ENCODE data around the gene UGGT2.

DNA sequence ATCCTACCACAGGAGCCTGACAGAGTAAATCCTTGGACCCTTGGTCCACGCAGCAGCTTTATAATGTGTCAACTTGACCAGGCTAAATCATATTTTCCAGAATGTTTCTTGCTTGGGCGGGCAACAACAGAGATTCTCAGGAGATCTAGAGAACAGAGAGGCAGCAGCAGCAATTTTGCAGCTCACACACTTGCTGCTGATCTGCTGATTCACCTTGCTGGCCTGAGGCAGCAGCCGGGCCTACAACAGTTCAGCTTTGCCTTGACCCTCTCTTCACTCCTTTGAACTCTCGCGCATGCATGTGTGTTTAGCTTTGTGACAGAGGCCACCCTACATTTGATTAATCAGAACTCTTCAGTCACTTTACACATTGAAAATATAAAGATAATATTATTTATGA lies 159.3 kb downstream of the UGGT2 start:
- TF ChIP-seq POLR2A (IDR thresholded peaks at IDR 0.05; ENCODE audit: insufficient read depth in 1 of 2, low read depth in 2 of 2, low read length in 2 of 2) (no peak), FOXJ3 (CRISPR knock-in tag; IDR thresholded peaks at IDR 0.05; ENCODE audit: borderline replicate concordance) (no peak), ZNF354B (CRISPR knock-in tag; IDR thresholded peaks at IDR 0.05) (no peak), ZKSCAN1 (IDR thresholded peaks at IDR 0.05; ENCODE audit: low read length) (no peak), ISL2 (CRISPR knock-in tag; IDR thresholded peaks at IDR 0.05) (no peak), PAWR (CRISPR knock-in tag; IDR thresholded peaks at IDR 0.05; ENCODE audit: borderline replicate concordance) (no peak)
- TF ChIP-seq, protein P1, sequence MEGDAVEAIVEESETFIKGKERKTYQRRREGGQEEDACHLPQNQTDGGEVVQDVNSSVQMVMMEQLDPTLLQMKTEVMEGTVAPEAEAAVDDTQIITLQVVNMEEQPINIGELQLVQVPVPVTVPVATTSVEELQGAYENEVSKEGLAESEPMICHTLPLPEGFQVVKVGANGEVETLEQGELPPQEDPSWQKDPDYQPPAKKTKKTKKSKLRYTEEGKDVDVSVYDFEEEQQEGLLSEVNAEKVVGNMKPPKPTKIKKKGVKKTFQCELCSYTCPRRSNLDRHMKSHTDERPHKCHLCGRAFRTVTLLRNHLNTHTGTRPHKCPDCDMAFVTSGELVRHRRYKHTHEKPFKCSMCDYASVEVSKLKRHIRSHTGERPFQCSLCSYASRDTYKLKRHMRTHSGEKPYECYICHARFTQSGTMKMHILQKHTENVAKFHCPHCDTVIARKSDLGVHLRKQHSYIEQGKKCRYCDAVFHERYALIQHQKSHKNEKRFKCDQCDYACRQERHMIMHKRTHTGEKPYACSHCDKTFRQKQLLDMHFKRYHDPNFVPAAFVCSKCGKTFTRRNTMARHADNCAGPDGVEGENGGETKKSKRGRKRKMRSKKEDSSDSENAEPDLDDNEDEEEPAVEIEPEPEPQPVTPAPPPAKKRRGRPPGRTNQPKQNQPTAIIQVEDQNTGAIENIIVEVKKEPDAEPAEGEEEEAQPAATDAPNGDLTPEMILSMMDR (CRISPR knock-in tag; IDR thresholded peaks at IDR 0.05) = no peak
- TF ChIP-seq, protein P2, sequence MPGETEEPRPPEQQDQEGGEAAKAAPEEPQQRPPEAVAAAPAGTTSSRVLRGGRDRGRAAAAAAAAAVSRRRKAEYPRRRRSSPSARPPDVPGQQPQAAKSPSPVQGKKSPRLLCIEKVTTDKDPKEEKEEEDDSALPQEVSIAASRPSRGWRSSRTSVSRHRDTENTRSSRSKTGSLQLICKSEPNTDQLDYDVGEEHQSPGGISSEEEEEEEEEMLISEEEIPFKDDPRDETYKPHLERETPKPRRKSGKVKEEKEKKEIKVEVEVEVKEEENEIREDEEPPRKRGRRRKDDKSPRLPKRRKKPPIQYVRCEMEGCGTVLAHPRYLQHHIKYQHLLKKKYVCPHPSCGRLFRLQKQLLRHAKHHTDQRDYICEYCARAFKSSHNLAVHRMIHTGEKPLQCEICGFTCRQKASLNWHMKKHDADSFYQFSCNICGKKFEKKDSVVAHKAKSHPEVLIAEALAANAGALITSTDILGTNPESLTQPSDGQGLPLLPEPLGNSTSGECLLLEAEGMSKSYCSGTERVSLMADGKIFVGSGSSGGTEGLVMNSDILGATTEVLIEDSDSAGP (CRISPR knock-in tag; IDR thresholded peaks at IDR 0.05; ENCODE audit: borderline replicate concordance) = no peak
- TF ChIP-seq, protein P3, sequence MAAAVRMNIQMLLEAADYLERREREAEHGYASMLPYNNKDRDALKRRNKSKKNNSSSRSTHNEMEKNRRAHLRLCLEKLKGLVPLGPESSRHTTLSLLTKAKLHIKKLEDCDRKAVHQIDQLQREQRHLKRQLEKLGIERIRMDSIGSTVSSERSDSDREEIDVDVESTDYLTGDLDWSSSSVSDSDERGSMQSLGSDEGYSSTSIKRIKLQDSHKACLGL (CRISPR knock-in tag; IDR thresholded peaks at IDR 0.05) = no peak
